Measurements from ENCODE around the gene PLLP. TPM values are rescaled to one million over a fixed set of nuclear protein-coding genes. Genes with fewer than 3 reads are reported as not detected.
"Not testable (repeated sequence)": the region's sequence is repeated elsewhere in the genome, so short reads cannot be mapped to it uniquely, and the experiment has no call there.

Gene PLLP
- polyA plus RNA-seq, 1 donor (not counting 4 experiments of a cell fraction or from before 2014, with no cell fraction given) = 8.7 TPM

DNA sequence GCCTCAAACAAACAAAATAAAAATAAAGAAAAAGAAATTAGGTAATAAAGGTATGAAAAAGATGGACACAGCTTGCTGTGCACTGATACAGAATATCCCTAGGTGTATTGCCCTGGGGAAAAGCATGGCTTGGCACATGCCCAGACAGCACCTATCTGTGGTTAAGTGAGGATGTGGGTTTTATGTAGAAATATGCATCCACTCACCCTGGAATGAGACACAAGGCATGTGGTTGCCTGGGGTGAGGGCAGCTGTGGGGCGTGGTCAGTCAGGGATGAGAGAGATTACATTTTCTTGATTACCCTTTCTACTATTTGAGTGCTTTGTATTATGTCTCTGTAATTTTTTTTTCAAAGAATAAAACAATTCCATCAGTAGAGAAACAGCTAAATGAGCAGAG is 6.9 kb downstream of the PLLP start:
- Histone ChIP-seq H3K9me3 (ENCODE audit: control insufficient read depth, low read depth, low read length) (no peaks in the 10 kb centered on the region), H3K4me1 (ENCODE audit: control insufficient read depth, extremely low read depth, insufficient read depth, low read length) (peaks cover 39% of the 10 kb centered on the region), H3K4me3 (ENCODE audit: control insufficient read depth in 2 of 3, extremely low read depth in 1 of 3, insufficient read depth in 2 of 3, low read depth in 1 of 3, low read length in 3 of 3) (no peak overlapping the region), H4K20me1 (ENCODE audit: control insufficient read depth, extremely low read depth, insufficient read depth, low read length) (no peaks in the 10 kb centered on the region), H3K79me2 (ENCODE audit: control insufficient read depth, insufficient read depth, low read length) (no peaks in the 10 kb centered on the region), H3K27ac (ENCODE audit: control insufficient read depth, insufficient read depth, low read length) (peak overlapping the region; percentile 91), H3K9me1 (ENCODE audit: control insufficient read depth, extremely low read depth, insufficient read depth, low read length) (no peaks in the 10 kb centered on the region), H2AFZ (ENCODE audit: control insufficient read depth, low read length) (no peak overlapping the region), H3K9ac (ENCODE audit: control insufficient read depth, extremely low read depth, insufficient read depth, low read length) (peak overlapping the region; percentile 54), H3K4me2 (ENCODE audit: control insufficient read depth, extremely low read depth, insufficient read depth, low read depth, low read length) (peak overlapping the region; percentile 80), H3K36me3 (ENCODE audit: control insufficient read depth in 2 of 2, extremely low read depth in 1 of 2, insufficient read depth in 2 of 2, low read length in 2 of 2) (no peaks in the 10 kb centered on the region), H3K27me3 (ENCODE audit: control insufficient read depth, extremely low read depth, insufficient read depth, low read length) (no peaks in the 10 kb centered on the region)
- TF ChIP-seq, protein P1, sequence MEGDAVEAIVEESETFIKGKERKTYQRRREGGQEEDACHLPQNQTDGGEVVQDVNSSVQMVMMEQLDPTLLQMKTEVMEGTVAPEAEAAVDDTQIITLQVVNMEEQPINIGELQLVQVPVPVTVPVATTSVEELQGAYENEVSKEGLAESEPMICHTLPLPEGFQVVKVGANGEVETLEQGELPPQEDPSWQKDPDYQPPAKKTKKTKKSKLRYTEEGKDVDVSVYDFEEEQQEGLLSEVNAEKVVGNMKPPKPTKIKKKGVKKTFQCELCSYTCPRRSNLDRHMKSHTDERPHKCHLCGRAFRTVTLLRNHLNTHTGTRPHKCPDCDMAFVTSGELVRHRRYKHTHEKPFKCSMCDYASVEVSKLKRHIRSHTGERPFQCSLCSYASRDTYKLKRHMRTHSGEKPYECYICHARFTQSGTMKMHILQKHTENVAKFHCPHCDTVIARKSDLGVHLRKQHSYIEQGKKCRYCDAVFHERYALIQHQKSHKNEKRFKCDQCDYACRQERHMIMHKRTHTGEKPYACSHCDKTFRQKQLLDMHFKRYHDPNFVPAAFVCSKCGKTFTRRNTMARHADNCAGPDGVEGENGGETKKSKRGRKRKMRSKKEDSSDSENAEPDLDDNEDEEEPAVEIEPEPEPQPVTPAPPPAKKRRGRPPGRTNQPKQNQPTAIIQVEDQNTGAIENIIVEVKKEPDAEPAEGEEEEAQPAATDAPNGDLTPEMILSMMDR (optimal IDR thresholded peaks at IDR 0.05 in 1 of 3, IDR thresholded peaks at IDR 0.05 in 1 of 3, conservative IDR thresholded peaks at IDR 0.05 in 1 of 3; ENCODE audit: extremely low read depth in 1 of 3, insufficient read depth in 2 of 3, low read length in 3 of 3) = no peak
- TF ChIP-seq EZH2 (IDR thresholded peaks at IDR 0.05; ENCODE audit: low read length) = no peak
- FAIRE-seq (peak; percentile 98), DNase-seq (ENCODE audit: low read depth, low spot score) (peak; percentile 91)
- dilution Hi-C loops (cut with MboI; ENCODE audit: extremely low pct_ligation_motif_present, low sequenced_read_pairs) = no loop called here

DNA sequence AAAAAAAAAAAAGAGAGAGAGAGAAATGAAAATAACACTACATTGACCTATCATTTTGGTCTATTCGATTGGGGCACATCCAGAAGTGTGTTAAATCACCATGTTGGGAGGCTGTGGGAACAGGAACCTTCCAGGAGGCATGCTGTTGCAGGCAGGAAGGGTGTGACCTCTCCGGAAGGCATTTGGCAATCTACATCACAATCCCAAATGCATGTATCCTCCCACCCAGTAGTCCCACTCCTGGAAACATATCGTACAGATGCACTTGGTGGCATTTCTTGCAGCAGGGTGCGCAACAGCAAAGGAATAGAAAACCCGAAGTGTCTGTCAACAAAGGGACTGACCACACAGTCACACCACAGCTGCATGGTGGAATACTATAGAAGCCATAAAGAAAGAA is 7.9 kb downstream of the PLLP start:
- Histone ChIP-seq H4K20me1 (ENCODE audit: control insufficient read depth, extremely low read depth, insufficient read depth, low read length) (no peaks in the 10 kb centered on the region), H3K79me2 (ENCODE audit: control insufficient read depth, insufficient read depth, low read length) (no peaks in the 10 kb centered on the region), H3K4me3 (ENCODE audit: control insufficient read depth in 2 of 3, extremely low read depth in 1 of 3, insufficient read depth in 2 of 3, low read depth in 1 of 3, low read length in 3 of 3) (peak overlapping the region in 2 of 3 experiments; percentile 26 to 52), H3K4me1 (ENCODE audit: control insufficient read depth, extremely low read depth, insufficient read depth, low read length) (peaks cover 39% of the 10 kb centered on the region), H3K27ac (ENCODE audit: control insufficient read depth, insufficient read depth, low read length) (peak overlapping the region; percentile 91), H3K9me1 (ENCODE audit: control insufficient read depth, extremely low read depth, insufficient read depth, low read length) (no peaks in the 10 kb centered on the region), H3K27me3 (ENCODE audit: control insufficient read depth, extremely low read depth, insufficient read depth, low read length) (no peaks in the 10 kb centered on the region), H3K9me3 (ENCODE audit: control insufficient read depth, low read depth, low read length) (no peaks in the 10 kb centered on the region), H3K36me3 (ENCODE audit: control insufficient read depth in 2 of 2, extremely low read depth in 1 of 2, insufficient read depth in 2 of 2, low read length in 2 of 2) (no peaks in the 10 kb centered on the region), H2AFZ (ENCODE audit: control insufficient read depth, low read length) (no peak overlapping the region), H3K9ac (ENCODE audit: control insufficient read depth, extremely low read depth, insufficient read depth, low read length) (peak overlapping the region; percentile 41), H3K4me2 (ENCODE audit: control insufficient read depth, extremely low read depth, insufficient read depth, low read depth, low read length) (peak overlapping the region; percentile 70)
- dilution Hi-C loops (cut with MboI; ENCODE audit: extremely low pct_ligation_motif_present, low sequenced_read_pairs) = no loop called here
- TF ChIP-seq EZH2 (IDR thresholded peaks at IDR 0.05; ENCODE audit: low read length) = no peak
- TF ChIP-seq, protein P1 (optimal IDR thresholded peaks at IDR 0.05 in 1 of 3, IDR thresholded peaks at IDR 0.05 in 1 of 3, conservative IDR thresholded peaks at IDR 0.05 in 1 of 3; ENCODE audit: extremely low read depth in 1 of 3, insufficient read depth in 2 of 3, low read length in 3 of 3) = peak in 1 of 3 experiments; percentile 49
- DNase-seq (ENCODE audit: low read depth, low spot score) (peak; percentile 83), FAIRE-seq (peak; percentile 97)

DNA sequence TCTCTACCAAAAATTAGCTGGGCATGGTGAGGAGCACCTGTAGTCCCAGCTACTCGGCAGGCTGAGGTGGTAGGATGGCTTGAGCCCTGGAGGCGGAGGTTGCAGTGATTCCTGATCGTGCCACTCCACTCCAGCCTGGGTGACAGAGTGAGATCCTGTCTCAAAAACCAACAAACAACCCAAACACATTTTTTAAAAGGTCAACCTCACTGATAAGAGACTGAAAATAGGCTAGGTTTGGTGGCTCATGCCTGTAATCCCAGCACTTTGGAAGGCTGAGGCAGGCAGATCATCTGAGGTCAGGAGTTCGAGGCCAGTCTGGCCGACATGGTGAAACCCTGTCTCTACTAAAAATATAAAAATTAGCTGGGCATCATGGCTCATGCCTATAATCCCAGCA is 8.5 kb downstream of the PLLP start:
- FAIRE-seq; H3K27me3 ChIP-seq (ENCODE audit: control insufficient read depth, extremely low read depth, insufficient read depth, low read length); H3K4me3 ChIP-seq (ENCODE audit: control insufficient read depth in 2 of 3, extremely low read depth in 1 of 3, insufficient read depth in 2 of 3, low read depth in 1 of 3, low read length in 3 of 3); H2AFZ ChIP-seq (ENCODE audit: control insufficient read depth, low read length); H3K36me3 ChIP-seq (ENCODE audit: control insufficient read depth in 2 of 2, extremely low read depth in 1 of 2, insufficient read depth in 2 of 2, low read length in 2 of 2); DNase-seq (ENCODE audit: low read depth, low spot score); dilution Hi-C loops (cut with MboI; ENCODE audit: extremely low pct_ligation_motif_present, low sequenced_read_pairs); H4K20me1 ChIP-seq (ENCODE audit: control insufficient read depth, extremely low read depth, insufficient read depth, low read length); H3K9me1 ChIP-seq (ENCODE audit: control insufficient read depth, extremely low read depth, insufficient read depth, low read length); H3K4me2 ChIP-seq (ENCODE audit: control insufficient read depth, extremely low read depth, insufficient read depth, low read depth, low read length); H3K9me3 ChIP-seq (ENCODE audit: control insufficient read depth, low read depth, low read length); H3K79me2 ChIP-seq (ENCODE audit: control insufficient read depth, insufficient read depth, low read length): not testable (repeated sequence)
- Histone ChIP-seq H3K4me1 (ENCODE audit: control insufficient read depth, extremely low read depth, insufficient read depth, low read length) (peaks cover 39% of the 10 kb centered on the region), H3K27ac (ENCODE audit: control insufficient read depth, insufficient read depth, low read length) (peak overlapping the region; percentile 91), H3K9ac (ENCODE audit: control insufficient read depth, extremely low read depth, insufficient read depth, low read length) (peak overlapping the region; percentile 41)
